Fibroblast of skin of back (primary cell): ENCODE results near the gene GIT1. TPM values are rescaled to one million over a fixed set of nuclear protein-coding genes. Genes with fewer than 3 reads are reported as not detected.

ENCODE experiments used
- DNase-seq: peaks from one replicate; pipeline ENCODE4 v3.0.0-alpha.2; 2013
- polyA plus RNA-seq, 2 experiments: library from polyadenylated mRNA; unstranded; fragments of 120-200 nt; gene quantifications; one replicate each; pipeline ENCODE4 v1.2.1, GENCODE V29; 2013; ENCODE audit not compliant: insufficient read length in 2 of 2

GIT1 gene, protein sequence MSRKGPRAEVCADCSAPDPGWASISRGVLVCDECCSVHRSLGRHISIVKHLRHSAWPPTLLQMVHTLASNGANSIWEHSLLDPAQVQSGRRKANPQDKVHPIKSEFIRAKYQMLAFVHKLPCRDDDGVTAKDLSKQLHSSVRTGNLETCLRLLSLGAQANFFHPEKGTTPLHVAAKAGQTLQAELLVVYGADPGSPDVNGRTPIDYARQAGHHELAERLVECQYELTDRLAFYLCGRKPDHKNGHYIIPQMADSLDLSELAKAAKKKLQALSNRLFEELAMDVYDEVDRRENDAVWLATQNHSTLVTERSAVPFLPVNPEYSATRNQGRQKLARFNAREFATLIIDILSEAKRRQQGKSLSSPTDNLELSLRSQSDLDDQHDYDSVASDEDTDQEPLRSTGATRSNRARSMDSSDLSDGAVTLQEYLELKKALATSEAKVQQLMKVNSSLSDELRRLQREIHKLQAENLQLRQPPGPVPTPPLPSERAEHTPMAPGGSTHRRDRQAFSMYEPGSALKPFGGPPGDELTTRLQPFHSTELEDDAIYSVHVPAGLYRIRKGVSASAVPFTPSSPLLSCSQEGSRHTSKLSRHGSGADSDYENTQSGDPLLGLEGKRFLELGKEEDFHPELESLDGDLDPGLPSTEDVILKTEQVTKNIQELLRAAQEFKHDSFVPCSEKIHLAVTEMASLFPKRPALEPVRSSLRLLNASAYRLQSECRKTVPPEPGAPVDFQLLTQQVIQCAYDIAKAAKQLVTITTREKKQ
- 36.1 TPM for polyA plus RNA-seq (2013, experiment 1 of 2; ENCODE audit: insufficient read length)
- 32.0 TPM for polyA plus RNA-seq (2013, experiment 2 of 2; ENCODE audit: insufficient read length)

DNA sequence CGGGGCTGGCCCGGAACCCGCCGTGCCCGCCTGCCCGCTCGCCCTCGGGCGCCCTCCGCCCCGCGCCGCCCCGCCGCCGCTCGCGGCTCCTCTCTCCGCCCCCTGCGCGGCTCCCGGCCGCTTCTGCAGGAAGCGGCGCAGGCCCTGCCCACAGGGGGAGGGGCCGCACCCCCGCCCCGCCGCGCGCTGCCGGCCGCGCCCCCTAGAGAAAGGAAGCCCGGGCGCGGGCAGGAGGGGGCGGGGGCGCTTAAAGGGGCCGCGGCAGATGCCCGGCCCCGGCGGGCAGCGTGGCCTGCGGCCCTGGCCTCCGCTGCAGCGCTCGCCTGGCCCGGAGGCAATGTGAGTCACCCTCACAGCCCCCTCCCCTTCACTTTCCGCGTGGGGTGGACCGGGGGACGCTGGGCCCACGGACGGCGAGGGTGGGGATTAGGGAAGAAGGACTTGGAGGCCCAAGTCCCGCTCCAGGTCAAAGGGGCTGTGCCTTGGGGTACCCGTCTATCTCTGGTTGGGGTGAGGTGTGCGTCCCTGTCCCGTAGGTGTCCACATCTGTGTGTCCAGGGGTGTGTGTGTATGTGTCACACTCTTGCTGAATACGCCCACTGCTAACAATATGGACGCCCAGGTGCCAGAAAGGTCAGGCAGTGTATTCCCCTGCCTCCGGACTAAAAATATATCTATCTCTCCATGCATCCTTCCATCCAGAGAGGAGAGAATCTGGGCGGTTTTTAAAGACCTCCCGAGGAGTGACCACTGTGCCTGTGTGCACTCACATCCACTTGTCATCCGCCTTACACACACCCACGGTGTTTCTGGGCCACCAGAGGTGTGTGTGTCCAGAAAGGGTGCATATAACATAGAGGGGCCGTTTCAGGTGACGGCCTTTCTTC lies at the start of gene GIT1:
TSS of gene GIT1 (minus strand) at position 125 of the 887 bp plus-strand sequence. CDS start 270 bp downstream, outside the sequence.
- peak; percentile 89 for DNase-seq

DNA sequence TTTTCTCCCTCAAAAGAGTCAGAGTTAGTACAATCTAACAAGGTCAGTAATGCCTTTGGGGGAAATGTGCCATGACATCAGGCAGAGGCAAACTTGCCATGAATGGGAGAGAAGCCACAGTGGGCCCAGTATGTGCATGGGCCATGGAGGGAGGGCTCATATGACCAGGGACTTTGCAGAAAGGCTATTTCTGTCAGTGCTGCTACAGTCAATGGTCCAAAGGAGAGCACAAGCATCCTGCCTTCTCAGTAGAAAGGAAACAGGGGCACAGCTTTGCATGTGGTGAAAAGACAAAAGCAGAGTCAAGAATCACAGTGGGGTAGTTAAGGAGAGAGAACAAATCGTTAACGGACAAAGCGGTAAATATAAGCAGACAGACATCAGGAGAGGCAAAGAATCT lies 44.4 kb upstream of the GIT1 start:
- no peak for DNase-seq

DNA sequence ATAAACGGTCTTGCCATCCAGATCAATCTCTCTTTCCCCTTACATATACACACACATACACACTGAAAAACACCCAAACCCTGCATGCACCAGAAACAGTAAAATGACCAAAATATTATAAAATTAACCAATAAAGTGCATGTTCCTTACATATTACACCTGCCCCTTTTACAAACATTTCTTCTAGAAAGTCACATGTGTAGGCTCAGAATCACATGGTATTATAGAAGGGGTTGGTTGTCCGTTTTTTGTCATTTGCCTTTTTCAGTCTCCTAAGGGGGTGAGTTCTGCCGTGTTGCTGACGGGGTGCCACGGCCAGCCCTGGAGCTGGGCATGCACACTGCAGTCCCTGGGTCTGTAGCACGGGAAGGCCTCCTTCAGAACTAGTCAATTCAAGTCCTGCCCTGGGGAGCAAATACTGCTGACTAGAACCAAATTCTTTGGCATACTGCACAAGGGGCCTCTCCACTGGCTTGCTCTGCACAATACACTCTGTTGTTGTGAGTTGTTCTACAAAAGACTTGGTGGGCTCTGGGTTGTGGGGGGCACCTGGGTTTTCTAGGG lies 41.3 kb upstream of the GIT1 start:
- DNase-seq = no peak

DNA sequence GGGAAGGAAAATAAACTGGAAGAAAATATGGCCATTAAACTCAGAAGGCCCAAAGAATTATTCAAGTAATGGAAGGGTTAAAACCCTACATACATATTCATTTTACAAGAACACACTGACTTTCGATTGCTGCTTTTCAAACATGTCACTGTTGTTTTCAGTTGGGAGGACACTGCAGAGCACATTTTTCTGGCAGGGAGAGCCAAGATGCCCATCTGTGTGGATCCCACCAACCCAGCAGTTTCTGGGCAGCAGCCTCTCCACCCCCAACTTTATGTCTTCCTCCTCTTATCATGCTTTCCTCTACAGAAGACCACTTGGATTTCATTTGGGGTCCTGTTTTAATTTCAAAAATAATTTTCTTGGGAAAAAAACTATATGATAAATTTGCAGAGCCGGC lies 40.4 kb upstream of the GIT1 start:
- DNase-seq = no peak

DNA sequence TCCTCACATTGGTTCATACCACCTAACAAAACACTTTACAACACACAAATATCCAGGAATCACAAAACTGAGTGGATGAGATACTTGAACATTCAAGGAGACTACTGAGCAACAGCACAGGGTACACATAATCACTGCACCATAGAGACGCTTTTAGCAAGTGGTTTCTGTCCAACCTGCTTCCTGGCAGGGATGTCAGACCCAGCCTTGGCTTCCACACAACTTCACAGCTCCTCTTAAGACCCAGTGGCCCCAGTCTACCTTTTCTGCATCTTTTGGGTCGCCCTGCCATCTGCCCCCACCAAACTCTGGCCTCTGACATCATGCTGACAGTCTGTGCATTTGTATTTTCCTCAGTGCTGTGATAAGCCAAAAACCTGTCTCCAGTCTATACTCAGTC lies 39.2 kb upstream of the GIT1 start:
- DNase-seq = no peak

GRCh38 chr17:29627951-29628350 lies 38.5 kb upstream of the GIT1 start:
- no peak for DNase-seq

DNA sequence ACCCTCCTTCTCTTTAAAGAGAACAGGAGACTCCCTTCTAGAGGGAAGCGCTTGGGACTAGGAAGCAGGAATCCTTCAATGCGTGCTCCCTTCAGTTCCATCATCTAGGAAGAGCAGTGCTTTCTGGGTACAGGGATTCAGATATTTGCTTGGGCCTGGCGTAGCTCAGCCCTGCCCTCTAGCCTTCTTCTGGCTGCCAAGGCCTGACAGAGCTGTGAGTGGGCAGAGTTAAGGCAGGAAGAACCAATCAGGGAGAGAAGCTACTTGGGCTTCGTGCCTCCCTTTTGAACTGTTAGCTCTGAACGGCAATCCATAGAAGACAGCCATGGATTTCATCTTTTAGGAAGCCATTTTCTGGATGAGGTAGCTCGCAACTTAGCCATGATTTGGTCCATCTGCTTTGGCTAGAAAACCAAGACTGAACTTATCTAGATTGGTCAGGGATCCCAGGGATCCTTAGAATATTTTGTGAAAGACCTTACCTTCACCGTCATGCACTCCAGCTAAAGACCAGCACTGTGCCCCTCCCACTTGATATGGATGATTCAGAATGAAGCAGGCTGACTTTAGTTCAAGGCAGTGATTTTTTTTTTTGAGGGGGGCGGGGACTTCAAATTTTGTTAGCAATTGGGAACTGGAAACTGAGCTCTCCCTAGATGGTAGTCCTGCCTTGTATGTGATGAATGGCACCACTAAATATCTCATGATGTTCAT lies 35.7 kb upstream of the GIT1 start:
- DNase-seq = peak; percentile 51

DNA sequence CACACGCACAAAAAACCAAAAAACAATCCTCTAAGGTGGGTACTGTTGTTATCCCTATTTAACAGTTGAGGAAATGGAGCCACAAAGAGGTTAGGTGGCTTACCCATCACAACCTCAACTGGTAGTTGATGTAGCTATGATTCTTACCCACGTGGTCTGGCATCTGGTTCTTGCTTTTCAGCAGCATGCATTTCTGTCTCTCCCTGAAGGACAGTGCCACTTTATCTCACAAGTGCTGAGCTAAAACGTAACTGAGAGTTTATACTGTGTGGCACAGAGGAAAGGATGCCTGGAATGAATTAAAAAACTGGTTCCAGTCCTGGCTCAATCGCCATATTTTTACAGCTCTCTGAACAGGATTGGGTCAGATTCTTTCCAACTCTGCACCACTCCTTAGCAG lies 35.1 kb upstream of the GIT1 start:
- no peak for DNase-seq

- DNase-seq = no peak
Observed at GRCh38 chr17:29623283-29623647, 33.8 kb upstream of the GIT1 start.

DNA sequence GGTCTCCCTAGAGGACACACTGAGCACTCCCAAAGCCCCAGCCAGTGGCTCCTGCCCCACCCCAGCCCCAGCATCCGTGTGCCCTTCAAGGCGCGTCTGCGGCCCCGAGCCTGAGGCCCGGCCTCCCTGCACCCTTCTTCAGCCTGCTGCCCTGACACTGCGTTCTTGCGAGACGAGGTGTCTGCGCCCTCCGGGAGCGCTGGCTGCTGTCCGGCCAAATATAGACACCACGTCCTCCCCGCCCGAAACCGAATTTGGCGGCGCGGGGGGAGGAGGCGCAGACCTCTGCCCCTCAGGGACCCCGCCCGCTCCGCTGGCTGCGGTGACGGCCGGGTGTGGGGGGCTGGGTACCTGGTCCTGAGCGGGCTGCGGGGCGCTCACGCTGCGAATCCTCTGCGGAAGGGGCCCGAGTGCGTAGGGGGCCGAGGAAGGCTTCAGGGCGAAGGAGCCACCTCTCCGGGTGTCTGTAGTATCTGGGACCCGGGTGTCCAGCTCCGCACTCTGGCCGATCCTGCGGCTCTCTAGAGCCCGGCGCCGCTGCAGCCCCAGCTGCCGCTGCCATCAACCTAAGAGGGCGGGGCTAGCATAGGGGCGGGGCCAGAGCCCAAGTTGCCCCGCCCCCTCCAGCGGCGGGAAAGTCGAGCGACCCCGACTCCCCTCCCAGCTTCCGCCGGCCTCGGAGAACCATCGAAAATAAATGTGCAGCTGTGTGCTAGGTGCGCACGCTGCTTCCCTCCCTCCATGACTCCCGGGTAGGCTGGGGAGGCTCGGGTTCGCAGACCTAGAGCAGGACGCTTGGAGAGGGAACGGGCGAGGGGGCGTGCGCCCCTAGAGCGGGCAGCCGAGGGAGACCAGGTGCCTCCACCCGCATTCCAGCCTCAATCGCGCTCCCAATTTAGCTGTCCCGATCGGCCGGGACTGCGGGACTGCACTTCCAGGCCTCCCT lies 33.2 kb upstream of the GIT1 start, which contains the start of gene CORO6:
TSS of gene CORO6 (minus strand) at position 576 of the 946 bp plus-strand sequence. CDS start 1,491 bp downstream, outside the sequence.
- DNase-seq = peak; percentile 52

DNA sequence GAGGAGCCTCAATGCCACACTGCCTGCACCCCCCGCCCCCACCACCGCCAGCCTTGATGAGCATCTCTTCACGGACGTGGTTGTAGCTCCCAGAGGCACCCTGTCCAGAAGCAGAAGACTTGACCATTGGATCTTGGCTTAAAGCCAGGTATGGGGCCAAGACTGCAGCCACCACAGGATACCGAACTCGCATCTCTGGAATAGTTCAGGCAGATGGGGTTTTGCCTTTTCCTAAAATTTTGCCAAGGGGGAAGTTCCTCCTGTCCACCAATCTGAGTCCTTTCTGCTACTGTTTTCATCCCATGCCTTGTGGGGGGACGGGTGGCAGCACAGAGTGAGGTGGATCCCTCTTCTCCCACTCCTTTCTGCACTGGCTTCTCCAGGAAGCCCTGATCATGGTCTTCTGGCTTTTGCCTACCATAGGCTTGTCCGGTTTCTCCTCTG lies 32.3 kb upstream of the GIT1 start:
- DNase-seq = peak; percentile 13

- DNase-seq = no peak
Observed at GRCh38 chr17:29620779-29621500, 31.5 kb upstream of the GIT1 start.

DNA sequence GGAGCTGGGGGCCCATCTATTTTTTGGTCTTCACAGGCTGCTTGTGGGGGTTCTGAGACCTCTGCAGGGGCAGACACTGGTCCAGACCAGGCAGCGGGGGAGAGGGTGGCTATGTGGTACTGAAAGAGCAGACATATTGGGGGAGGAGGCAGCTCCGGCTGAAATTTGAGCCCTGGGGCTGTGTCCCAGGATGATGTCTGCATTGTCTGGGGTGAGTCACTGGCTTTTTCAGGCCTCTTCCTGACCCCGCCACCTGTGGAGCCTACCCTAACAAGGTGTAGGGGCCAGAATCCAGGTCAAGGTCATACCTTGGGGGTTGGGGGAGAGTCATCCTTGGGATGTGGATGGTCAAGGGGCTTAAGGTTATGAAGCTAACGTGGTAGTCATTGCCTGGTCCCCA lies 30.8 kb upstream of the GIT1 start:
- peak; percentile 44 for DNase-seq

DNA sequence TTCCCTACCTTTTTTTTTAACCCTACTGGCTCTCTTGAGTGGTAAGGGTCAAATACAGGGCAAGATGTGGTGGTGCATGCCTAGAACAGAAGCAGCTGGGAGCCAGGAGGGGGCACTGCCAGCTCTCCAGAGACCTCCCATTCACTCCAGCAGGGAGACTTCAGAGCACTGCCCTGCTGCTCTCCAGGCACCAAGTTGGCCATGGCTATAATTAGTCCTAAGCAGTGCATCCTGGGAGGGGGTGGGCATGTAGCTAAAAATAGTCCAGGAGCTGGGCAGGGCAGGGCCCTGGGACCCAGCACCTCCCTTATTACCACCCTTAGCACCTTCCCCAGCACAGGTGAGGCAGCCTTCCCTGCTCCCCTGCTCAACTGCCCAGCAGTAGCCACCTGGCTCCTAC lies 29.8 kb upstream of the GIT1 start:
- DNase-seq = peak; percentile 68

DNA sequence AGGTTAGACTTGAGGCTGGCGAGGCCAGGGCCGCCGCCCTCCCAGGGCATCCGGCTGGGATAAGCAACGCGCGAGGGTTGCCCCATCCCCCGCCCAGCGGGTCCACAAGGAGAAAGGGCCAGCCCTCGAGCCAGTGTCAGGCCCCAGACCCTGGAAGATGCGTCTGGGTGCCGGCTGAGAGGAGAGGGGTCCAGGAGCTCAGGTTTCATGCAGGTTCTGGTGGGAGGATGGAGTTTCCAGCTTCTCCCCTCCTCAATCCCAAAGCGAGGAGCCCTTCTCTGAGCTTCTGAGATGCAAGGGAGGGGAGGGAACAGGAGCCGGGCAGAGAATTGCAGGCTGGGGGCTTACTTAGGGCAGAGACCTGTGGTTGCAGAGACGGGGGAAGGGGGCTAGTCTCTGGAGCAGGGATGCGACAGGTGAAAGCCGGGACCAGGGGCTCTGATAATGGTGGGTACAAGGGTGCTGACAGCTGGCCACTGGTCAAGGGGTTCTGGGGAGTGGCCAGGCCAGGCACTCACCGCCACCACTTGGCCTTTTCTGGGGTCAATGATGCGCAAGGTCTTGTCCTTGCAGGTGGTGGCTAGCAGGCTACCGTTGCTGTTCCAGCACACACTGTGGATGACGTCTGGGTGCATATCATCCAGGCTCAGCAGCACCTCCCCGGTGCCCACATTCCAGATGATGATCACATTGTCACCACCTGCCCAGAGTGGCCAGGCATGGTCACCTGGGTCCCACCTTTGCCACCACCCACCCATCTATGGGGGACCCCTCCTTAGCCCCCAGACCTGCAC lies 29.0 kb upstream of the GIT1 start:
- no peak for DNase-seq

- DNase-seq = peak; percentile 60
Observed at GRCh38 chr17:29617481-29618271, 28.2 kb upstream of the GIT1 start.

GRCh38 chr17:29617125-29617480 lies 27.7 kb upstream of the GIT1 start:
- DNase-seq = peak; percentile 80
